PC-3 (cell line): ENCODE results near the gene CD69. TPM values are rescaled to one million over a fixed set of nuclear protein-coding genes. Genes with fewer than 3 reads are reported as not detected.

Source experiments
- ATAC-seq: fragments of 200-7000 bp; cut with Tn5 transposase; 2 replicates; pipeline ENCODE4 v1.9.1; 2020; ENCODE audit warnings: mild to moderate bottlenecking, moderate library complexity
- BruUV-seq: library from RNA; stranded (reverse); fragments of 400-500 nt; replicated peaks from 2 replicates; lab custom pipeline; 2021; lab: Mats Ljungman, UMichigan
- CTCF ChIA-PET: fragments of 300-600 bp; sonication (Branson Sonifier 250); formaldehyde crosslinking; loops from one replicate; lab custom pipeline; 2022; ENCODE audit warnings: antibody characterized with exemption; lab: Charles Lee
- POLR2A ChIA-PET: fragments of 300-600 bp; sonication (Branson Sonifier 250); formaldehyde crosslinking; loops from one replicate; lab custom pipeline; 2022; ENCODE audit warnings: antibody characterized with exemption; ENCODE audit not compliant: unreplicated experiment; lab: Charles Lee
- DNase-seq: peaks from one replicate; pipeline ENCODE4 v3.0.0-alpha.2; 2015
- H2AFZ ChIP-seq: fragments of 300-600 bp; sonication (generic); 2 replicates; pipeline ENCODE4 v1.6.0; 2016; ENCODE audit warnings: antibody characterized with exemption, low read length
- H3F3A ChIP-seq: fragments of 300-600 bp; sonication (generic); one replicate; pipeline ENCODE4 v1.6.0; 2017; ENCODE audit warnings: antibody characterized with exemption, low read length, control low read depth, mild to moderate bottlenecking; ENCODE audit not compliant: unreplicated experiment
- H3K27ac ChIP-seq: fragments of 300-600 bp; sonication (generic); 2 replicates; pipeline ENCODE4 v1.5.1; 2016; ENCODE audit warnings: mild to moderate bottlenecking, low read length
- H3K27me3 ChIP-seq: fragments of 300-600 bp; sonication (generic); 2 replicates; pipeline ENCODE4 v1.6.1; 2016; ENCODE audit warnings: low read length, mixed read lengths
- H3K36me3 ChIP-seq: fragments of 300-600 bp; sonication (generic); 2 replicates; pipeline ENCODE4 v1.6.1; 2016; ENCODE audit warnings: low read depth, mixed run types, low read length, mixed read lengths
- H3K4me1 ChIP-seq: fragments of 300-600 bp; sonication (generic); 2 replicates; pipeline ENCODE4 v1.5.1; 2016; ENCODE audit warnings: low read length; ENCODE audit not compliant: insufficient read depth
- H3K4me2 ChIP-seq: fragments of 300-600 bp; sonication (generic); 2 replicates; pipeline ENCODE4 v1.6.0; 2016; ENCODE audit warnings: low read length
- H3K4me3 ChIP-seq: fragments of 300-600 bp; sonication (generic); 2 replicates; pipeline ENCODE4 v1.5.1; 2016; ENCODE audit warnings: mild to moderate bottlenecking, low read length, mixed read lengths
- H3K79me2 ChIP-seq: fragments of 300-600 bp; sonication (generic); 2 replicates; pipeline ENCODE4 v1.6.1; 2017; ENCODE audit warnings: low read length, mixed read lengths
- H3K9ac ChIP-seq: fragments of 300-600 bp; sonication (generic); 2 replicates; pipeline ENCODE4 v1.6.0; 2016; ENCODE audit warnings: mild to moderate bottlenecking, low read length
- H3K9me2 ChIP-seq: fragments of 300-600 bp; sonication (generic); replicated peaks from 2 replicates; pipeline ENCODE4 v1.6.1; 2016; ENCODE audit warnings: mixed run types, low read length, mixed read lengths
- H3K9me3 ChIP-seq: fragments of 300-600 bp; sonication (generic); 2 replicates; pipeline ENCODE4 v1.6.1; 2016; ENCODE audit warnings: low read length, mixed read lengths
- H4K20me1 ChIP-seq: fragments of 300-600 bp; sonication (generic); 2 replicates; pipeline ENCODE4 v1.6.1; 2016; ENCODE audit warnings: low read length, mixed read lengths
- EZH2 ChIP-seq: fragments of 300-600 bp; sonication (generic); IDR thresholded peaks from one replicate; pipeline ENCODE4 v1.6.1; 2017; ENCODE audit warnings: antibody characterized with exemption, mild to moderate bottlenecking, low read length; ENCODE audit not compliant: unreplicated experiment
- EZH2phosphoT487 ChIP-seq: fragments of 300-600 bp; sonication (generic); IDR thresholded peaks from 2 replicates; pipeline ENCODE4 v1.6.1; 2018; ENCODE audit warnings: mild to moderate bottlenecking, antibody characterized with exemption, low read length, borderline replicate concordance
- intact Hi-C: fragments of 100-400 bp; cut with micrococcal nuclease; formaldehyde crosslinking; loops from 2 replicates; pipeline ENCODE4 v1.9.0; 2023
- total RNA-seq: library from RNA; depleted of rRNA; stranded (reverse); fragments of >200 nt; gene quantifications from 2 replicates; pipeline ENCODE4 v1.2.3, GENCODE V29; 2014
- TF ChIP-seq, protein P1 (sequence below): fragments of 300-600 bp; sonication (generic); conservative IDR thresholded peaks from 2 replicates; pipeline ENCODE4 v1.5.1; 2017; ENCODE audit warnings: antibody characterized with exemption, low read depth, mild to moderate bottlenecking, low read length

Gene CD69
- total RNA-seq, 1 experiment from 2014 or later = not detected

DNA sequence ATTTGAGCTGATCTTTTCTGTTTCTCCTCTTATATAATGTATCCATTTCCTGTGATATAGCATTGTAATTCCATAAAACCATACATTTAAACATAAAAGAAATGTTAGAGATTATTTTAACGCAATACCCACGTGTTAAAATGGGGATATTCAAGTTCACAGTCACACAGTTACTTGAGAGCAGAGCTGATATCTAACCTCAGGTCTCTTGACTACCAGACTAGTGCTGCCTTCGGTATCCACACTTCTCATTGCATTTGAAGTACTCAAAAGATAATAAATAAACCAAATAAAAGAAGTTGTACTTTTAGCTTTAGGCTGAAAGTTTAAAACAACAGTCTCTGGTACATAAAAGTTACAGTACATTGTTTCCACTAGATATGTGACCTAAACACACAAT, 30.7 kb downstream of the CD69 start:
- H3K9ac ChIP-seq = no peak overlapping the region

DNA sequence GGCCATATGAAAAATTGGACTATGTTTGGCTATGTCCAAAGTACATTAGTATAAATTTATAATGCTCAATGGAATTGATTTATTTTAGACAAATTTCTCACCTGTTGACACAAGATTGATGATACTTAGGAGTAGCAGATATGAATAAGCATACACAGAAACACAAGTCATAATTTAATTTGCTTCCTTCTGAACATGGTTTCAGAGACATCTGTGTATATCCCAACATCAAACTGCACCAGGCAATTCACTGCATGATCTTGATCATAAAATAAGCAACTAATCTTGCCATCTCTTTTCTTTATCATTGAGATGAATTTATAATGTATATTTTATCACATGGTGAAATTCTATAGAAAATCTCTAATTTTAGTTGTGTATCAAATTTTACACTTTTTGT, 31.6 kb downstream of the CD69 start:
- Histone ChIP-seq H2AFZ (no peak overlapping the region), H3K36me3 (no peaks in the 10 kb centered on the region), H3K4me3 (no peak overlapping the region), H3F3A (no peaks in the 10 kb centered on the region), H3K9ac (no peak overlapping the region), H3K4me2 (no peak overlapping the region), H3K9me2 (no peaks in the 10 kb centered on the region), H3K79me2 (no peaks in the 10 kb centered on the region), H3K27ac (no peak overlapping the region), H4K20me1 (no peaks in the 10 kb centered on the region), H3K27me3 (no peaks in the 10 kb centered on the region), H3K9me3 (no peaks in the 10 kb centered on the region), H3K4me1 (no peaks in the 10 kb centered on the region)
- TF ChIP-seq, protein P1, sequence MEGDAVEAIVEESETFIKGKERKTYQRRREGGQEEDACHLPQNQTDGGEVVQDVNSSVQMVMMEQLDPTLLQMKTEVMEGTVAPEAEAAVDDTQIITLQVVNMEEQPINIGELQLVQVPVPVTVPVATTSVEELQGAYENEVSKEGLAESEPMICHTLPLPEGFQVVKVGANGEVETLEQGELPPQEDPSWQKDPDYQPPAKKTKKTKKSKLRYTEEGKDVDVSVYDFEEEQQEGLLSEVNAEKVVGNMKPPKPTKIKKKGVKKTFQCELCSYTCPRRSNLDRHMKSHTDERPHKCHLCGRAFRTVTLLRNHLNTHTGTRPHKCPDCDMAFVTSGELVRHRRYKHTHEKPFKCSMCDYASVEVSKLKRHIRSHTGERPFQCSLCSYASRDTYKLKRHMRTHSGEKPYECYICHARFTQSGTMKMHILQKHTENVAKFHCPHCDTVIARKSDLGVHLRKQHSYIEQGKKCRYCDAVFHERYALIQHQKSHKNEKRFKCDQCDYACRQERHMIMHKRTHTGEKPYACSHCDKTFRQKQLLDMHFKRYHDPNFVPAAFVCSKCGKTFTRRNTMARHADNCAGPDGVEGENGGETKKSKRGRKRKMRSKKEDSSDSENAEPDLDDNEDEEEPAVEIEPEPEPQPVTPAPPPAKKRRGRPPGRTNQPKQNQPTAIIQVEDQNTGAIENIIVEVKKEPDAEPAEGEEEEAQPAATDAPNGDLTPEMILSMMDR = no peak
- TF ChIP-seq EZH2 (no peak), EZH2phosphoT487 (no peak)
- no TSS peak for BruUV-seq
- no peak for DNase-seq
- CTCF ChIA-PET = no interaction called here
- intact Hi-C loops = no loop called here
- ATAC-seq = no peak
- POLR2A ChIA-PET = no interaction called here

More for the DNA sequence above, 30.7 kb downstream of the CD69 start:
- intact Hi-C loops = no loop called here
- Histone ChIP-seq H4K20me1 (no peaks in the 10 kb centered on the region), H3K27me3 (no peaks in the 10 kb centered on the region), H3K9me3 (no peaks in the 10 kb centered on the region), H3K4me3 (no peak overlapping the region), H3F3A (no peaks in the 10 kb centered on the region), H3K79me2 (no peaks in the 10 kb centered on the region), H3K27ac (no peak overlapping the region), H3K36me3 (no peaks in the 10 kb centered on the region), H3K4me1 (no peaks in the 10 kb centered on the region), H3K4me2 (no peak overlapping the region), H2AFZ (no peak overlapping the region), H3K9me2 (no peaks in the 10 kb centered on the region)
- ATAC-seq = no peak
- ChIA-PET CTCF (interaction anchor here (0.7 kb wide), 1 partner anchor 9 kb away, joined by 4 read pairs; no protein-coding TSS in a partner anchor), POLR2A (no interaction called here)
- TF ChIP-seq EZH2phosphoT487 (no peak), EZH2 (no peak)
- TF ChIP-seq, protein P1 = no peak
- BruUV-seq = no TSS peak
- no peak for DNase-seq

DNA sequence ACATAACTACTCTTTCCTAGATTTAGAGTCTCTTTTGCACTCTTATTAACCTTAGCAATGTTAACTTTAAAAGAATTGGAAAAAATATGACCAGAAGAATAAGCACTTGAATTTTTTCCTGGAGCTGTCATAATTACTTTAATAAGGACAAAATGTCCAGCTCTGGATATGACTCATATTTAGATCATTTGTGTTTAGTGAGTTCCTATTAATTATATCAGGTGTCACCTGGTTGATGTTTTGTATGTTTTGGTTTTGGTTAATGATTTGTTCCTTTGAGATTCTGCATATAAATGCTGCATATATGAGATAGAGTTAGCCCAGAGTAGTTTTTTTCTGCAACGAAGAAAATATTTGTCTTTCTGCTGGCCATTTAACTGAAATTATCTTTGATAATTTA, 32.9 kb downstream of the CD69 start:
- Histone ChIP-seq H3K27ac (no peak overlapping the region), H3K79me2 (no peaks in the 10 kb centered on the region), H3K9ac (no peak overlapping the region), H3K9me2 (no peaks in the 10 kb centered on the region), H3K4me1 (peaks cover under 1% of the 10 kb centered on the region; the same call in 1 of the 2 replicates), H3K36me3 (no peaks in the 10 kb centered on the region), H4K20me1 (no peaks in the 10 kb centered on the region), H3K9me3 (no peaks in the 10 kb centered on the region), H2AFZ (no peak overlapping the region), H3K27me3 (no peaks in the 10 kb centered on the region), H3F3A (no peaks in the 10 kb centered on the region), H3K4me2 (no peak overlapping the region), H3K4me3 (no peak overlapping the region)
- no peak for ATAC-seq
- ChIA-PET POLR2A (no interaction called here), CTCF (no interaction called here)
- TF ChIP-seq EZH2 (no peak), EZH2phosphoT487 (no peak)
- TF ChIP-seq, protein P1 = no peak
- intact Hi-C loops = no loop called here
- DNase-seq = no peak
- no TSS peak for BruUV-seq
